ENCODE results near the gene NCOA5.
"Not testable (repeated sequence)": the region's sequence is repeated elsewhere in the genome, so short reads cannot be mapped to it uniquely, and the experiment has no call there.

The NCOA5 gene

DNA sequence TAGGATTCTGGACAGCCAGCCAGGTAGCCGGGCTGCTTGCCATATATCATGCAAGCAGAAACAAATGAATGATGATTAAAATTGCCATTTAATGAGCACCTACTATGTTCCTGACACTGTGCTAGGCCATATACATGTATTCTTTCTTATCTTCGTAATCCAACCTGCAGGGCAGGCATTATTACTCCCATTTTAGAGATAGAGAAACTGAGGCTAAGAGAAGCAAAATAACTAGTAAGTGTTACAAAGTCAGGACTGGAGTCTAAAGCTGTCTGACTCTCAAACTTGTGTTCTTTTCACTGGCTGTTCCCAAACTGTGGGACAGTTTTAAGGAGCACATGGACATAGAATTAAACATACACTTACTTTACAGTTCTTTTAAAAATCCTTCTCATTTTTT, 30.4 kb upstream of the NCOA5 start:
- DNase-seq (ENCODE audit: low read depth): no peak

DNA sequence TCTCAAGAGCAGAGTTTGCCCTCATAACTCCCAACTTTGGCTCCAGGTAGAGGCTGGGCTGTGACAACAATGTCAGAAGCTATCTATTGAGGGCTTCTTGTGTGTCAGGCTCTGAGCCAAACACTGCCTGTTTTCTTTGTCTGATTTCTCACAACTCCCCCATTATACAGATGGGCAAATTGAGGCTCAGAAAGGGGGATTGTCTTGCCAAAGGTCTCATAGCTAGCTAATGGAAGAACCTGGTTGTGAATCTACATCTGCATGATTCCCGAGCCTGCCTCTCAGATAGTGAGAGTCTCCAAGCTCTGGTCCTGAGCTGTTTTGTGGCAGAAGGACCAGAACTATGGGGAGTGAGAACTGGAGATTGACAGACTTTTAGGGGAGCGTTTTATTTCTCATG, 29.8 kb upstream of the NCOA5 start:
- no peak for DNase-seq (ENCODE audit: low read depth)

DNA sequence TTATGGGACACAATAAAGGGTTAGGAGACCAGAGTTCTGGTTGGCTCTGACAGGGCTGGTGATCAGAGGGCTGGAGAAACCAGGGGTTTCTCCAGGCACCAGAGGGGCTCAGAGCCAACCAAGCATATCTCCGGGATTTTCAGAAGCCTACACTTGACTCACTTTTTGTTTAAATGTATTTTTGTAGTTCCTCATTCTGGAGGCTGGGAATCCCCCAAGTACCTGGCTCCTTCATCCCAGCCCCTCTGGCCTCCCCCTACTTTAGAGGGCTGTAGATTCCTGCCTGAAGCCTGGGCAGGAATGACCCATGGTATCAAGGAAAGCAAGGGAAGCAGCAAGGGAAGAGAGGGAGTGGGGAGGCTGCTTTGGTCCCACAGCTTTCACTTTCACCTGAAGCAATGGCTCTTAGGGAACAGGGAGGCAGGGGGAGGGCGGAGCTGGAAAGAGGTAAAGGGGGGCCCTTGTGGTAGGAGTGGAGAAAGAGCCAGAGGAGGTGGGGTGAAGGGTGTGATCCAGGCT, 29.3 kb upstream of the NCOA5 start:
- no peak for DNase-seq (ENCODE audit: low read depth)

DNA sequence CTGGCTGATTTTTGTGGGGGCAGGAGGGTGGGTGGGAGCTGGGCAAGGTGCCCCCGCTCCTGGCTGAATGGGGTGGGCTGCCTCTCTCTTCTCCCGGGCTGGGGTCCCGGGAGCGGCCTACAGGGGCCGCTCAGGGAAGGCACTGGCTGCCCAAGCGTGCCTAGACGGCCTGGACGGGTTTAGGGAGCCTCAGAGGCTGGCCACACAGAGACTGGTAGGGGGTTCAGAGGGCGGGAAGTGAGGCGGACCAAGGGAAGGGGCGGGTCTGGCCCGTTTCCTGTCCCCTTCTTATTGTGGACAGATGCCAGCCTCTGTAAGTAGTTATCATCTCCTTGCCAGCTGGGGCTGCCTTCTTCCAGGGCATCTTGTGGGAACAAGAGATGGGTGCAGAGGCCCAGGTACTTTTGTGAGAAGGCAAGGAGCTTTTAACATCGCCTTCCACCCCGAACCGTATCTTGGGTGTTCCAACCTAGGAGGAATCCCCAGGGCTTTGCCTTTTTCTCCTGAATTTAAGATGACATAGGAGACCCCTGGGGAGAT, 28.8 kb upstream of the NCOA5 start:
- DNase-seq (ENCODE audit: low read depth): no peak

DNA sequence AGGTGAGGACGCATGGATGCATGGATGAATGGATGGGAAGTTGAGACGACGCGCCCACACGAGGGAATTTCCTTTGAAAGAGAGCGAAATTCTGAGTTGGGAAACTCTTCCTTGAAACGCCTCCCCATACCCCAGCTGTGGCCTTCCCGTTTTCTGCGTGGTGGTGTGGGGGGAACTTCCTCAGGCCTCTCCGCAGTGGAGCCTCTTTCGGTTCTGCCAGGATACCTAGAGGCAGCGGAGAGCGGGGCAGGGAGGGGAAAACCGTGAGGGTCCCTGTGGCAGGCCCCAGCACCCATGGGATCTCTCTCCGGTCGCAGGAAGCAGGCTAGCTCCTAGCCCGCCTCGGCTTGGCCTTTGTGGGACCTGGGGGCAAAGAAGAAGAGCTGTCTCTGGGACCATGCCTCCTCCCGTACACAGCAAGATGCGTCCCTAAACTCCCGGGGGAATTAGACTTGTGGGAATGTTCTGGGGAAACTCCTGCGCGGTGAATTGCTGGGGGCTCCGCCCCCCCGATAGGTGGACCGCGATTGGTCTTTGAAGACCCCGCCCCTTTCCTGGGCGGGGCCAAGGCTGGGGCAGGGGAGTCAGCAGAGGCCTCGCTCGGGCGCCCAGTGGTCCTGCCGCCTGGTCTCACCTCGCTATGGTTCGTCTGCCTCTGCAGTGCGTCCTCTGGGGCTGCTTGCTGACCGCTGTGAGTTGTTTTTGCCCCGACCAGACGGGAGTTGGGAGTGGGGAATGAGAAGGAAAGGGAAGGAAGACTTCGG, 28.1 kb upstream of the NCOA5 start, which contains the start of gene CD40:
TSS of gene CD40 (plus strand) at position 611 of the 764 bp plus-strand sequence. CDS start at position 641, 30 bp downstream.
- peak; percentile 38 for DNase-seq (ENCODE audit: low read depth)

DNA sequence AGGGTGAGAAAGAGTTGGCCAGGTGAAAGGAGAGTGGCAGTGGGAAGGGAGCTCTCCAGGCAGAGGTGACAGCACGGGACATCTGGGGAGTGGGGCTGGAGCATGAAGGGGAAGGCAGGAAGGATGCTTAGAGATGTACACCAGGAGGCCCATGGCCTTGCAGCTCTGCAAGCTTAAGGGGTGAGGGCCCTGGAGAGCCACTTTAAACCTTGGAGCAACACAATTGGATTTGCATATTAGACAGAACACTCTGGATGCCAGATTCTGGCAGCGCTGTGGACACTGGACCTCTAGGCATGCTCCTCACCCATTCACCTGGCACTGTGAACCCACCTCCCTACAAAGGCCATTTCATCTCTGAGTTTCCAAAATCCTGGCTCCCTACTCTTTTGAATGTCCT, 24.7 kb upstream of the NCOA5 start:
- no peak for DNase-seq (ENCODE audit: low read depth)

DNA sequence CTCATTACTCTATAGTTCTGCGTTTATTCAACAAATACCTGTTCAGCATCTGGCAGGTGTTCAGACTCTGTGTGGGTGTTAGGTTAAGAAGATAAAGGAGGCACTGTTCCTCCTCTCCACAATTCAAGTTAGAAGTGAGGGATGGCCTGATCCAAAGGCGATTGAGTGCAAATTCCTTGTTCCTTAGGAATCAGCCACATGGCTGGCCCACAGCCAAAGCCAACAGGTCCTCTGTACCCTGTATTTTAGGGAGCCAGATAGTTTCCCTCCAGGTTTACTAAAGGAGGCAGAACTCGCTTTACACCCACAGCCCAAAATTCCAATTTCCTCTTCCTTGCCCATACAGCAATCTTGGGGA, 23.3 kb upstream of the NCOA5 start:
- no peak for DNase-seq (ENCODE audit: low read depth)

DNA sequence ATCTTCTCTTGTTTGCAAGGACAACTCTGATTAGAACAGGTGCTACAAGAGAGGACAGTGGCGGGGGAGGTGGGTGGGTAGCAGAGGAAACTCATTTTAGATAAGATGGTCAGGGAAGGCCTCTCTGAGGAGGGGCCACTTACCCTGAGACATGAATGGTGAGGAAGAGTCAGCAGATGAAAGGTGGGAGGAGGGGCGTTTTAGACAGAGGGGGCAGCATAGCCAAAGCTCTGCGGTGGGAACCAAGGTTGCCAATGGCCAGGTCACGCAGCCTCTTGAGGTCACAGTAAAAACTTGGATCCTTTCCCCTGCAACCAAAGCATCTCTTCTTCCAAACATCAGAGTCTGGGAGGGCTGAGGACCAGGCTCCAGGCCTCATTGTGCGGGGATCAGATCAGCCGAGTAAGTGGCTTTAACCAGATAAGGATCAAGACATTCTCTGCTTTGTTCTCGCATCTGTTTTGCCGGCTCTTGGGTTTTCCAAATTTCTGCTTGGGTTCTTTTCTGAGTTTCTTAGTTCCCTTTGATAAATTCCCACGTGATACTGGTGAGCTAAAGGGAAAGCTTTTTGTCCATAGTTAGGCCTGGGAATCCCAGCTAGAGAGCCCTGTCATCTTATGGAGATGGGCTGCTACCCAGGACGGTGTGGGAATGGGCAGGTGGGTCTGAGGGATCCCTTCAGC, 22.8 kb upstream of the NCOA5 start:
- no peak for DNase-seq (ENCODE audit: low read depth)

DNA sequence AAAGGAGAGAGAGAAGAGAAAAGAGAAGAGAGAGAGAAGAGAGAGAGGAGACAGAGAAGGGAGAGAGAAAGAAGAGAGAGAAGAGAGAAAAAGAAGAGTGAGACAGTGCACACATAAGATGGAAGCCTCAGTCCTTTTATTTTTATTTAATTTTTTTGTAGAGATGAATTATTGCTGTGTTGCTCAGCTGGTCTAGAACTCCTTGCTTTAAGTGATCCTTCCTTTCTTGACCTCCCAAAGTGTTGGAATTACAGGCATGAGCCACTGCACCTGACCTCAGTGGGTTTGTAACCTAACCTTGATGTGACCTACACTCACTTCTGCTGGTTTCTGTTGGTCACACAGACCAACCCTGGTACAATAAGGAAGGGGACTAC, 22.1 kb upstream of the NCOA5 start:
- no peak for DNase-seq (ENCODE audit: low read depth)

DNA sequence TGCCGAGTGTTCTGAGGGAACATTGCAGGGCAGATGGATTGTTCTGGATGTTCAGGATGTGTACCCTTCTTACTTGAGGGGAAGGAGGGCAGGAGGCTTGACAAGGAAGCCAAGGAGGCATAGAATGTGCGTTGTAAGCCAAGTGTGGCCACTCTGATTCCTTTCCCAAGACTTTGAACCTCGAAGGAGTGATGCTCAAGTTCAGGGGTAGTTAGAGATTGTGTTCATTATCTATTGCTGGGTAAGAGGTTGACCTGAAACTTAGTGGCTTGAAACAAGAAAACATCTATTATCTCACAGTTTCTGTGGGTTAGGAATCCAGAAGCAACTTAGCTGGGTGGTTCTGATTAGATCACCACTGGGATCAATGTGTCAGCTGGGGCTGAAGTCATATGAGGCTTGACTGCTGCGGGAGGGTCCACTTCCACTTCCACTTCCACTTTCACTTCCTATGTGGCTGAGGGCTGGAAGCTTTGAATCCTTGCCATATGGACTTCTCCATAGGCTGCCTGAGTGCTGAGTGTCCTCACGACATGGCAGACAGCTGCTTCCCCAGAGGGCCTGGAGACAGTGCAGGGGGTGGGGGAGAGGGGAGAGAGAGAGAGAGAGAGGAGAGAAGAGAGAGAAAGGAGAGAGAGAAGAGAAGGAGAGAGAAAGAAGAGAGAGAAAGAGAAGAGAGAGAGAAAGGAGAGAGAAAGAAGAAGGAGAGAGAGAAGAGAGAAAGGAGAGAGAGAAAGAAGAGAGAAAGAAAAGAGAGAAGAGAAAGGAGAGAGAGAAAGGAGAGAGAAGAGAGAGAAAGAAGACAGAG, 21.5 kb upstream of the NCOA5 start:
- no peak for DNase-seq (ENCODE audit: low read depth)

DNA sequence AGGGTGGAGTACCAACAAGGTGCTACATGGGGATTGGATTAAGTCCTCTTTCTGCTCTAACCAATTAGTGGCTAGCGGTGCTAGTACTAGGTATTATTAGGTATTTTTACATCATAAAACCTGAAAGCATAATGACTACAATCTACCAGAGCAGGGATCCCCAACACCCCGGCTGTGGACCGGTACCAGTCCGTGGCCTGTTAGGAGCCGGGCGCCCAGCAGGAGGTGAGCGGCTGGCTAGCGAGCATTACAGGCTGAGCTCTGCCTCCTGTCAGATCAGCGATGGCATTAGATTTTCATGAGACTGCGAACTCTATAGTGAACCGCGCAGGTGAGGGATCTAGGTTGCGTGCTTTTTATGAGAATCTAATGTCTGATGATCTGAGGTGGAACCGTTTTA, 19.2 kb upstream of the NCOA5 start:
- no peak for DNase-seq (ENCODE audit: low read depth)

DNA sequence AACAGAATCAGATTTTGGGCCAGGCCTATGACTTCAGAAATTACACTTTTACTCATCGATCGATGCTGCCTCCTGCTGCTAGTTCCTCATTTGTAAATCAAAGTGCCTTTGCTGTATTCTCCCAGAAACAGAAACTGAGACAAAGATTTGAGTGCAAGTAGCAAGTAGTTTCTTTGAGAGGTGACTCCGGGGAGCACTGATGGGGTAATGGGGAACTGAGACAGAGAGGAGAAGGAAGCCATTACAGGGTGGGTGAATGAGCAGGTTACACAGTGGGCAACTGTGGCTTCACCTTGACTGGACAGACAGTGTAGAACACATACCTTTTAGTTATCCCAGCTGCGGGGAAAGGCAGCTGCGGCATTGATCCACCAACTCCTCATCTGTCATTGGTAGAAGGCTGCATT, 18.7 kb upstream of the NCOA5 start:
- DNase-seq (ENCODE audit: low read depth): no peak

DNA sequence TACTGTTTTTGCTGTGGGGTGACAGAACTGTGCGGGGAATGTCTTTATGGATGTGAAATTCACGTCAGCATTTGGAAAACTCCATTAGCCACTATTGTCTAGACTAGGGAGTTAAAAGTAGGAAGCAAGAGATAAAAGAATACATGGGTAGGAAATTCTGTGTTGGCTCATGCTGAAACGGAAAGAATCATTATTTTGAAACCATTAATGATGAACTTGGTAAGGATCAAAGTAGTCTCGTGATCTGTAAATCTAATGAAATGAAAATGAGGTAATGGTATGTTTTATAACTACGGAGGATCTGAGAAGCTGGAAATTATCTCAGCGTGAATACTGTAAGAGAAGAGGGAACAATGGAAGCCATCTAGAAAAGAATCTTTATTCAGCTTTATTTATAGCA, 17.3 kb upstream of the NCOA5 start:
- no peak for DNase-seq (ENCODE audit: low read depth)

DNA sequence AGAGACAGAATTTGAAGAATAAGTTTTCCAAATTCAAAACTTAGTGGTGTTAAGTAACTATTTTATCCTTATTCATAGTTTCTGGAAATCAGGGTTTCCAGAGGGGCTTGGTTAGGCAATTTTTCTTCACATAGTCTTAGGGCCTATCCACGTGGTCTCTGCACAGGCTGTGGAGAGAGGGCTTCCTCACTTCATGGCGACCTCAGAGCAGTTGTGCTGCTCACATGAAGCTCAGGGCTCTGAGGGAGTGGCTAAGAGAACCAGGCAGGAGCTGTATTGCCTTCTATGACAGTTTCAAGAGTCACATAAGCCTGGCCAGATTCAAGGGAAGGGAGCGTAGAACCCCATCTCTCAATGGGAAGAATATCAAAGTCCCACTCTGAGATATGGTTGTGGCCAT, 14.5 kb upstream of the NCOA5 start:
- DNase-seq (ENCODE audit: low read depth): no peak

DNA sequence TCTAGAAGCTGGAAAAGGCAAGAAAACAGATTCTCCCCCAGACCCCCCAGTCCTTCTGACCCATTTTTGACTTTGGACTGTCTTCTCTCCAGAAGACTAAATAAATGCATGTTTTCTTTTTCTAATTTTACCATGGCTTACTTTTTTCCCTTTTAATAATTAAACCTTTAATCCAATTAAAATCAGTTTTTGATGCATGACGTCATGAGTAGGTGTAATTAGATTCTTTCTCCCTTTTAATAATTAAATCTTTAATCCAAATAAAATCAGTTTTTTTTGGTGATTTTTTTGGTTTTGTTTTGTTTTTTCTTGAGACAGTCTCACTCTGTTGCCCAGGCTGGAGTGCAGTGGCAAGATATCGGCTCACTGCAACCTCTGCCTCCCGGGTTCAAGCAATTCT, 13.2 kb upstream of the NCOA5 start:
- no peak for DNase-seq (ENCODE audit: low read depth)

DNA sequence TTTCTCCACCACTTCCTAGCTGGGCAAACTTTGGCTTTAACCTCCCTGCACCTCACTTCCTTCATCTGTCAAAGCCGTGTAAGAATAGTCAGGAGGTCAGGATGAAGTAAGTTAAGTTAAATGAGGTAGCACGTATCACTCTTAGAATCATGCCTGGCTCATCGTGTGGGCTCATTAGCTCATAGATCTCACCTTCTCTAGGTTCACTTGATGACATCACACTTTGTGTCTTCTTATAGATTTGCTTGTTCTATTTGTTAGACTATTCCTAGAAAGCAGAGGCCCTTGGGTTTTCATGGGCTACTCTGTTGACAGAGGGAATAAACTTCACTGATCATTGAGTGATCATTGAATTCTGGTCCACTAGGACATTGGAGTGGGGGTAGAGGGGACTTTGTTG, 12.2 kb upstream of the NCOA5 start:
- no peak for DNase-seq (ENCODE audit: low read depth)

DNA sequence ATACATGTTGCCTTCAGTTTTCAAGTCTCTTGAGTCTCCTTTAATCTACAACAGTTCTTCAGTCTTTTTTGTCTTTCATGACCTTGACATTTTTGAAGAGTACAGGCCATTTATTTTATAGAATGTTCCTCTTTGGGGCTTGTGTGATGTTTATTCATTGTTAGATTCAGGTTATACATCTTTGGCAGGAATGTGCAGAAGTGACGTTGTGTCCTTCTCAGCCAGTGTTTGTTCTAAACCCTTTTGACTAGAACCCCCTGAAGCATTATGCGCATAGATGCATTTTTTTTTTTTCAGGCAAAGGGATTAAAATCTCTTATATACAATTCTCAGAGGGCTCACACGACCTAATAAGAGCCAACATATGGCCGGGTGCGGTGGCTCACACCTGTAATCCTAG, 11.2 kb upstream of the NCOA5 start:
- no peak for DNase-seq (ENCODE audit: low read depth)

DNA sequence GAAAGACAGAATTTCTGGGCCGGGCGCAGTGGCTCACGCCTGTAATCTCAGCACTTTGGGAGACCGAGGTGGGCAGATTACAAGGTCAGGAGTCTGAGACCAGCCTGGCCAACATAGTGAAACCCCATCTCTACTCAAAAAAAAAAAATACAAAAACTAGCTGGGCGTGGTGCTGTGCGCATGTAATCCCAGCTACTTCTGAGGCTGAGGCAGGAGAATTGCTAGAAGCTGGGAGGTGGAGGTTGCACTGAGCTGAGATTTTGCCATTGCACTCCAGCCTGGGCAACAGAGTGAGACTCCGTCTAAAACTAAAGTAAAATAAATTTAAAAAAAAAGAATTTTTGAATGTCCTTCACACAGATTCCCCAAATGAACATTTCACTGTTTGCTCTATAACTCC, 10.7 kb upstream of the NCOA5 start:
- DNase-seq (ENCODE audit: low read depth): not testable (repeated sequence)

DNA sequence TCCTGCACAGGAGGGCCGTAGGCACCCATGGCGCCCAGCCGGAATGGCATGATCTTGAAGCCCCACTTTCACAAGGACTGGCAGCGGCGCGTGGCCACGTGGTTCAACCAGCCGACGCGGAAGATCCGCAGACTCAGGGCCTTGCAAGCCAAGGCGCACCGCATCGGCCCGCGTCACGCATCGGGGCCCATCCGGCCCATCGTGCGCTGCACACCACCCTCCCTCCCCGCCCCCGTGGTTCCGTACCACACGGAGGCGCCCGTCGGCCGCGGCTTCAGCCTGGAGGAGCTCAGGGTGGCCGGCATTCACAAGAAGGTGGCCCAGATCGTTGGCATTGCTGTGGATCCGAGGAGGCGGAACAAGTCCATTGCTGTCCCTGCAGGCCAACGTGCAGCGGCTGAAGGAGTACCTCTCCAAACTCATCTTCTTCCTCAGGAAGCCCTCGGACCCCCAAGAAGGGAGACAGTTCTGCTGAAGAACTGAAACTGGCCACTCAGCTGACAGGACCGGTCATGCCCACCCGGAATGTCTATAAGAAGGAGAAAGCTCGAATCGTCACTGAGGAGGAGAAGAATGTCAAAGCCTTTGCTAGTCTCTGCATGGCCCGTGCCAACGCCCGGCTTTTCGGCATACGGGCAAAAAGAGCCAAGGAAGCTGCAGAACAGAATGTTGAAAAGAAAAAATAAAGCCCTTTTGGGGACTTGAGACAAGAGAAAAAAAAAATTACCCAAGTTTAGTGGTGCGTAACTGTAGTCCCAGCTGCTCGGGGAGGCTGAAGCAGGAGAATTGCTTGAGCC, 9.9 kb upstream of the NCOA5 start:
- DNase-seq (ENCODE audit: low read depth): no peak

DNA sequence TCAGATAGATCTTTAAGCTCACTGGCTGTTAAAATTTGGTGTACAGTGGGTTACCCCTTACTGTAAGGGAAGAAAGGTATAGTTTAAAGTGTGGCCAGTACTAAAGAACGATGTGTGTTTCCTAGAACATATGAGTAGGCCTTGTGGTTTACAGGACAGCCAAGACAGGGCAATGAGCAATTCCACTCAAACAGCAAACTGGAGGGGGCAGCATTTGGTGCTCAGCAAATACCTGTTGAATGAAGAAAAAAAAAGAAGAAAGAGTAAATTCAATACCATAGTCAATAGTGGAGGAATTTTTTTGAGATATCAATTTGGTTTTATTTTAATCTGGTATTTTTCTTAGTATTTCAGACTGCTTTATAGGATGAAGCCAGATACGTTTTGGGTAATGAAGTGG, 3.8 kb upstream of the NCOA5 start:
- no peak for DNase-seq (ENCODE audit: low read depth)

DNA sequence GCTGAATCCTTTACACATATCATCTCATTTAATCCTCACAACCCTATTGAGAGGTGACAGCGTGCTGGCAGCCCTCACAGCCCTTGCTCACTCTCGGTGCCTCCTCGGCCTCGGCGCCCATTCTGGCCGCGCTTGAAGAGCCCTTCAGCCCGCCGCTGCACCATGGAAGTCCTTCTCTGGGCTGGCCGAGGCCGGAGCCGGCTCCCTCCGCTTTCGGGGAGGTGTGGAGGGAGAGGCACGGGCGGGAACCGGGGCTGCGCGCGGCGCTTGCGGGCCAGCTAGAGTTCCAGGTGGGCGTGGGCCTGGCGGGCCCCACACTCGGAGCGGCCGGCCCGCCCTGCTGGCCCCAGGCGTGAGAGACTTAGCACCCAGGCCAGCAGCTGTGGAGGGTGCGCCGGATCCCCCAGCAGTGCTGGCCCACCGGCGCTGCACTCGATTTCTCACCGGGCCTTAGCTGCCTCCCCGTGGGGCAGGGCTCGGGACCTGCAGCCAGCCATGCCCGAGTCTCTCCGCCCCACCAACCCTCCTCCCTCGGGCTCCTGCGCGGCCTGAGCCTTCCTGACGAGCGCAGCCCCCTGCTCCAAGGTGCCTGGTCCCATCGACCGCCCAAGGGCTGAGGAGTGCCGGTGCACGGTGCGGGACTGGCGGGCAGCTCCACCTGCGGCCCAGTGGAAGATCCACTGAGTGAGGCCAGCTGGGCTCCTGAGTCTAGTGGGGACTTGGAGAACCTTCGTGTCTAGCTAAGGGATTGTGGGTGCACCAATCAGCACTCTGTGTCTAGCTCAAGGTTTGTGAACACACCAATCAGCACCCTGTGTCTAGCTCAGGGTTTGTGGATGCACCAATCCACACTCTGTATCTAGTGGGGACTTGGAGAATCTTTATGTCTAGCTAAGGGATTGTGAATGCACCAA, 2.1 kb upstream of the NCOA5 start:
- not testable (repeated sequence) for DNase-seq (ENCODE audit: low read depth)

Measured in stimulated activated CD8-positive, alpha-beta memory T cell treated with anti-CD3 and anti-CD28 coated beads, Interleukin-15, amount 100 ng/mL, for 24 hours (primary cell).